Glutamatergic neuron (in vitro differentiated cells): ENCODE measurements around the gene ARCN1. TPM values are rescaled to one million over a fixed set of nuclear protein-coding genes. Genes with fewer than 3 reads are reported as not detected.

Experiments
- DNase-seq: peaks from one replicate; pipeline ENCODE4 v3.0.0; 2022
- H3K27ac Mint-ChIP-seq: one replicate; pipeline ENCODE4 v1.8.0; 2020; ENCODE audit warnings: mild to moderate bottlenecking, mixed read lengths, inconsistent platforms; ENCODE audit not compliant: unreplicated experiment
- H3K27me3 Mint-ChIP-seq: one replicate; pipeline ENCODE4 v1.8.0; 2020; ENCODE audit warnings: mild to moderate bottlenecking, moderate library complexity, mixed read lengths, inconsistent platforms; ENCODE audit not compliant: unreplicated experiment
- H3K36me3 Mint-ChIP-seq: one replicate; pipeline ENCODE4 v1.8.0; 2020; ENCODE audit warnings: mild to moderate bottlenecking, mixed read lengths, inconsistent platforms; ENCODE audit not compliant: unreplicated experiment
- H3K4me1 Mint-ChIP-seq: one replicate; pipeline ENCODE4 v1.8.0; 2020; ENCODE audit warnings: mild to moderate bottlenecking, low read depth, mixed read lengths, inconsistent platforms; ENCODE audit not compliant: unreplicated experiment
- H3K4me3 Mint-ChIP-seq: one replicate; pipeline ENCODE4 v1.8.0; 2020; ENCODE audit warnings: mild to moderate bottlenecking, mixed read lengths, inconsistent platforms; ENCODE audit not compliant: unreplicated experiment
- H3K9me3 Mint-ChIP-seq: one replicate; pipeline ENCODE4 v1.8.0; 2020; ENCODE audit warnings: mild to moderate bottlenecking, moderate library complexity, mixed read lengths, inconsistent platforms; ENCODE audit not compliant: unreplicated experiment
- CTCF ChIP-seq: fragments of 200-600 bp; sonication (generic); IDR thresholded peaks from one replicate; pipeline ENCODE4 v1.5.0; 2021; ENCODE audit not compliant: partially characterized antibody, unreplicated experiment
- total RNA-seq: library from RNA; stranded (reverse); fragmentation: NEBNext Ultra II Directional; extraction: Animal tissue kit (Norgen Biotek cat#: 25700); gene quantifications from one replicate; pipeline ENCODE4 v1.2.1, GENCODE V29; 2021; ENCODE audit not compliant: unreplicated experiment

The ARCN1 gene
- total RNA-seq, 1 donor from 2014 or later: 118 TPM

- H3K36me3 Mint-ChIP-seq: no peaks in the 10 kb centered on the region
- no peak for TF ChIP-seq CTCF
- H3K4me3 Mint-ChIP-seq: peak overlapping the region; percentile 93
- H3K27ac Mint-ChIP-seq: peak overlapping the region; percentile 22
- no peak for DNase-seq
- H3K9me3 Mint-ChIP-seq: no peaks in the 10 kb centered on the region
- peaks cover 6% of the 10 kb centered on the region for H3K4me1 Mint-ChIP-seq
- H3K27me3 Mint-ChIP-seq: peaks cover 8% of the 10 kb centered on the region
Observed at GRCh38 chr11:118622376-118623268, 50.4 kb downstream of the ARCN1 start.

GRCh38 chr11:118623269-118623655 is 51.1 kb downstream of the ARCN1 start:
- no peak for TF ChIP-seq CTCF
- Mint-ChIP-seq H3K4me3 (peak overlapping the region; percentile 93), H3K9me3 (no peaks in the 10 kb centered on the region), H3K4me1 (peaks cover 6% of the 10 kb centered on the region), H3K27ac (no peak overlapping the region), H3K36me3 (no peaks in the 10 kb centered on the region), H3K27me3 (peaks cover 8% of the 10 kb centered on the region)
- DNase-seq: no peak

GRCh38 chr11:118625036-118625690 is 53.0 kb downstream of the ARCN1 start:
- H3K4me3 Mint-ChIP-seq: no peak overlapping the region
- H3K27ac Mint-ChIP-seq: no peak overlapping the region
- no peaks in the 10 kb centered on the region for H3K9me3 Mint-ChIP-seq
- peaks cover 8% of the 10 kb centered on the region for H3K27me3 Mint-ChIP-seq
- no peaks in the 10 kb centered on the region for H3K36me3 Mint-ChIP-seq
- peaks cover 6% of the 10 kb centered on the region for H3K4me1 Mint-ChIP-seq
- no peak for TF ChIP-seq CTCF
- DNase-seq: no peak

GRCh38 chr11:118625976-118626375 is 53.8 kb downstream of the ARCN1 start:
- Mint-ChIP-seq H3K9me3 (peaks cover 2% of the 10 kb centered on the region), H3K4me3 (no peak overlapping the region), H3K27ac (no peak overlapping the region), H3K36me3 (peaks cover 3% of the 10 kb centered on the region), H3K27me3 (peaks cover 8% of the 10 kb centered on the region), H3K4me1 (peaks cover 6% of the 10 kb centered on the region)
- no peak for DNase-seq
- TF ChIP-seq CTCF: no peak

GRCh38 chr11:118627566-118627965 is 55.4 kb downstream of the ARCN1 start:
- Mint-ChIP-seq H3K27me3 (peaks cover 3% of the 10 kb centered on the region), H3K36me3 (peaks cover 11% of the 10 kb centered on the region), H3K4me1 (peaks cover 4% of the 10 kb centered on the region)

More at GRCh38 chr11:118627566-118627965, 55.4 kb downstream of the ARCN1 start:
- no peak for TF ChIP-seq CTCF
- DNase-seq: no peak
- Mint-ChIP-seq H3K9me3 (peaks cover 2% of the 10 kb centered on the region), H3K4me3 (no peak overlapping the region), H3K27ac (no peak overlapping the region)
